NB4 (cell line): Measurements from ENCODE around the gene PAEP.

ENCODE experiments used
- CTCF ChIP-seq: IDR thresholded peaks from one replicate; pipeline ENCODE4 v1.5.1; 2012; ENCODE audit warnings: low read depth, low read length
- POLR2A ChIP-seq: IDR thresholded peaks from 2 replicates; pipeline ENCODE4 v1.6.1; 2011; ENCODE audit warnings: mild to moderate bottlenecking; ENCODE audit not compliant: insufficient read length; ENCODE audit errors: extremely low read depth
- TF ChIP-seq, protein P1 (sequence below): IDR thresholded peaks from 2 replicates; pipeline ENCODE4 v1.6.1; 2011; ENCODE audit warnings: low read depth, low read length

- TF ChIP-seq CTCF (no peak), POLR2A (no peak)
- TF ChIP-seq, protein P1, sequence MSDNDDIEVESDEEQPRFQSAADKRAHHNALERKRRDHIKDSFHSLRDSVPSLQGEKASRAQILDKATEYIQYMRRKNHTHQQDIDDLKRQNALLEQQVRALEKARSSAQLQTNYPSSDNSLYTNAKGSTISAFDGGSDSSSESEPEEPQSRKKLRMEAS, result no peak
These were observed 9.4 kb upstream of the PAEP start for GRCh38 chr9:135552021-135552697.
